IPS-15b (cell line): Measurements from ENCODE around the gene LIMA1.
A peak's percentile ranks its signal among the peaks of the same experiment; 100 is the strongest.
"Not testable (repeated sequence)": the region's sequence is repeated elsewhere in the genome, so short reads cannot be mapped to it uniquely, and the experiment has no call there.

Experiments
- H3K27me3 ChIP-seq: one replicate; pipeline ENCODE4 v1.6.1; 2013; ENCODE audit warnings: low read length; ENCODE audit not compliant: control insufficient read depth, insufficient read depth
- H3K36me3 ChIP-seq: one replicate; pipeline ENCODE4 v1.6.1; 2013; ENCODE audit warnings: low read length; ENCODE audit not compliant: control insufficient read depth, insufficient read depth
- H3K4me1 ChIP-seq: one replicate; pipeline ENCODE4 v1.6.1; 2013; ENCODE audit warnings: mild to moderate bottlenecking, low read length; ENCODE audit not compliant: control insufficient read depth, insufficient read depth
- H3K4me3 ChIP-seq: one replicate; pipeline ENCODE4 v1.5.1; 2013; ENCODE audit warnings: low read depth, low read length
- H3K9ac ChIP-seq: one replicate; pipeline ENCODE4 v1.6.1; 2013; ENCODE audit warnings: low read depth, mild to moderate bottlenecking, low read length
- H3K9me3 ChIP-seq: one replicate; pipeline ENCODE4 v1.6.1; 2013; ENCODE audit warnings: mild to moderate bottlenecking, low read length; ENCODE audit not compliant: control insufficient read depth, insufficient read depth

The LIMA1 gene

DNA sequence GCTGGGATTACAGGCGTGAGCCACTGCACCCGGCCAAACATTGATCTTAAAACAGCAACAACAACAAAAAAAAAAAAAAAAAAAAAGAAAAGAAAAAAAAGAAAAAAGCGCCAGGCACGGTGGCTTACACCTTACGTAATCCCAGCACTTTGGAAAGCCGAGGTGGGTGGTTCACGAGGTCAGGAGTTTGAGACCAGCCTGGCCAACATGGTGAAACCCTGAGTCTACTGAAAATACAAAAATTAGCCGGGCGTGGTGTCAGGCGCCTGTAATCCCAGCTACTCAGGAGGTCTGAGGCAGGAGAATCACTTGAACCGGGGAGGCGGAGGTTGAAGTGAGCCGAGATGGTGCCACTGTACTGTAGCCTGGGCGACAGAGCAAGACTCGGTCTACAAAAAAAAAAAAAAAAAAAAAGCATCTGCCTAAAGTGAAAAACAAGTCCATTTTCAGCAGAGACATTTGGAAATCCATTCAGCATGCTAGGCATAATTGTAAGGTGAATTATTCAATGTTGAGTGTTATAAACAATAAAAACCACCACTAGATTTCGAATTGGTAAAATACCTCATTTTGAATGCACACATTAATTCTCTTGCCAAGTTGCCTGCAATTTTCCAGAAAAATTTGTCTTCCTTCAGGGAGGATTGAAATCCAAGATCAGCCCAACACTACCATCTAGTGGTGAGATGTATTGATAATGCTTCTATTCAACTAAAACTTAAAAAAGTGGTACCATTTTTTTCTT is 108.2 kb downstream of the LIMA1 start:
- no peaks in the 10 kb centered on the region for H3K9me3 ChIP-seq
- H3K4me1 ChIP-seq, result no peaks in the 10 kb centered on the region
- H3K36me3 ChIP-seq, result peaks cover 3% of the 10 kb centered on the region
- H3K9ac ChIP-seq, result no peak overlapping the region
- H3K4me3 ChIP-seq, result no peak overlapping the region
- H3K27me3 ChIP-seq, result no peaks in the 10 kb centered on the region

DNA sequence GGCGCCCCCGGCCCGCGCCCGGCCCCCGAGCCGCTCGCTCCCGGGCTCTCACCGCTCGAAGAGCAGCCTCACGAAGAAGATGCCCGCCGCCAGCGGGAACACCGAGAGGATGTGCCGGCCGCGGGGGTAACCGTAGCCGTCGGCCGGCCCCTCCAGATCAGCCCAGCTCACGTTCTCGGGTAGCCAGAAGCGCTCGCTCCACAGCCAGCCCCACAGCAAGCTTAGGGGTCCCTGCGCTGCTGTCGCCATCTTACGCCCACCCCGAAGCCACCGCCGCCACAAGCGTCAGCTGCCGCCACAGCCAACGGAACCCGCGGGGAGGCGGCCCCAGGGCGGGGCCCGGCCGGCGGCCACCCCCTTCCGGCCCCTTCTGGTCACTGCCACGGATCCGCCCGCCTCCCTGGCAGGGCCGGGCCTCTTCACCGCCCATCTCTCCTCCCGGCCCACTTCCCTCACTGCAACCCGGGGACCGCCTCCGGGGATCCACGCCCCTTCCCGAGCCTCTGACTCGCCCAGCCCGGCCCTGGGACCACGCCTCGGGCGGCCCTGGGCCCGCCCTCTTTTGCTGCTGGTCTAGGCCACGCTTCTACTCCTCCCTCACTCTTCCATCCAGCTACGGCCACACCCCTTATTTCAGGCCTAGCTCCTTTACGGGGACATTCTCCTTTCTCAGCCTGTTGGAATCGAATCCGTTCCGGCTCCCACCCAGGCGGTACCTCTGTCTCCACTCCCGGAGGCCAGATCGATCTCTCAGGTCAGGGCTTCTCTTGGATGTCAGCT is 116.1 kb downstream of the LIMA1 start, which contains the start of gene CERS5:
Gene CERS5, minus strand, starts transcription at position 321 of the 780 bp plus-strand sequence. Its CDS starts 72 bp downstream, at position 249.
- H3K4me1 ChIP-seq, result no peaks in the 10 kb centered on the region

DNA sequence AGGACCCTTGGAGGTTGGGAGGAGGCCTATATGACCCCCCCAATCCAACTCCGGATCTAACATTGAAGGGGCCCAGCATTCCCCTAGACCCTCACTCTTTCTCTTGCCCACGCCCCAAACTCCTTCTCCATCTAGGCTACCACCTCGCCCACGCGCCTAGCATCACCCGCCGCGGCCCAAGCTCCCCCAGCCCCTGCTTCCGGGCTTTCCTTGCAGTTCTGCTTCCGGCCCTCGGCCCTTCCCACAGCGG is 116.6 kb downstream of the LIMA1 start:
- Histone ChIP-seq H3K36me3 (no peaks in the 10 kb centered on the region), H3K4me1 (no peaks in the 10 kb centered on the region), H3K9ac (peak overlapping the region; percentile 90), H3K4me3 (peak overlapping the region; percentile 97), H3K27me3 (no peaks in the 10 kb centered on the region), H3K9me3 (no peaks in the 10 kb centered on the region)

More for the DNA sequence above, 116.1 kb downstream of the LIMA1 start, which contains the start of gene CERS5:
- Histone ChIP-seq H3K4me3 (peak within 1 kb of the TSS; percentile 97), H3K27me3 (no peaks in the 10 kb centered on the region), H3K9ac (peak within 1 kb of the TSS; percentile 90), H3K9me3 (no peaks in the 10 kb centered on the region), H3K36me3 (no peaks in the 10 kb centered on the region)

DNA sequence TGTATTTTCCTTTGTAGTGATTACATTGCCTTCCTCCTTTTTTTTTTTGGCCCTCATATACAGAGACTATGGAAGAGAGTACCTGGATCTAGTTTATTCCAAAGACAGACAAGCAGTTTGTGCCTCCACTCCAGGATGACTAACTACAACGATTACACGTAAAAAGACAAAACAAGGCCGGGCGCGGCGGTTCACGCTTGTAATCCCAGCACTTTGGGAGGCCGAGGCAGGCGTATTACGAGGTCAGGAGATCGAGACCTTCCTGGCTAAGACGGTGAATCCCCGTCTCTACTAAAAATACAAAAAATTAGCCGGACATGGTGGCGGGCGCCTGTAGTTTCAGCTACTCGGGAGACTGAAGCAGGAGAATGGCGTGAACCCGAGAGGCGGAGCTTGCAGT is 118.4 kb downstream of the LIMA1 start:
- no peaks in the 10 kb centered on the region for H3K9me3 ChIP-seq
- no peak overlapping the region for H3K4me3 ChIP-seq
- no peak overlapping the region for H3K9ac ChIP-seq
- H3K36me3 ChIP-seq, result no peaks in the 10 kb centered on the region
- no peaks in the 10 kb centered on the region for H3K27me3 ChIP-seq
- no peaks in the 10 kb centered on the region for H3K4me1 ChIP-seq

DNA sequence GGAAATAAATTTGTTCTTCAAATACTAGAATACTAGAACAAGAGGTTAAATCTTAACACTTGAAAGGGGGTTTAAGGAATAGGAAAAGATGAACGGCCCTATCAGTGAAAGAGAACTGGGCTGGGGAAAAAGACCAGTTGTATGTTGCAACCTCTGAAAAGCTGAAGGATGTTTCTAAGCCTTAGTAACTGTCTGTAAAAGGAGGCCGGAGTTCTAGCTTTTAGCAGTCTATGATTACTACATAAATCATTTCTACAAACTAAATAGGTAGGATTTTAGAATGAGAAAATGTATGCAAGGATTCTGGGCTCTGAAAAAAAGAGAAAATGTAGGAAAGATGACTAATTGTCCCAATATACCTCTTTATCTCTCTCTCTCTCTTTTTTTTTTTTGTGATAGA is 121.1 kb downstream of the LIMA1 start:
- H3K36me3 ChIP-seq, result no peaks in the 10 kb centered on the region
- no peak overlapping the region for H3K4me3 ChIP-seq
- H3K4me1 ChIP-seq, result no peaks in the 10 kb centered on the region
- no peaks in the 10 kb centered on the region for H3K27me3 ChIP-seq
- H3K9me3 ChIP-seq, result no peaks in the 10 kb centered on the region
- no peak overlapping the region for H3K9ac ChIP-seq

DNA sequence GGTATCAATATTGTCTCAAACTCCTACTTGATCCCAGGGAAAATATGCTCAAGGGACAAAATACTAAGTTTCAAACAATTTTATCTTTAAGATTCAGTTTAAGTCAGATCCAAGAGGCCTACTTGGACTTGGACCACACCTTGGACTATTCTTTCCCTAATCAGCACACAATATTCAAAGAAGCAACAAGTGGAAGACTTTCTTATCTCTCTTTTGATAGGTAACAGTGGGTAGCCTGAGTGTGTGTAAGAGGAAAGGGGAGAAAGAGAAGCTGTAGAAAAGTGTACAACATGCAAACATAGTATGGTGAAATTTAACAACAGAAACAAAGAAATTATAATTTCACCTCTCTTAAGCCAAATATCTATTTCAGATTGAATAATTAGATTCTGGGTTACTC is 122.7 kb downstream of the LIMA1 start:
- H3K27me3 ChIP-seq, result no peaks in the 10 kb centered on the region
- no peaks in the 10 kb centered on the region for H3K4me1 ChIP-seq
- H3K9ac ChIP-seq, result no peak overlapping the region
- no peaks in the 10 kb centered on the region for H3K9me3 ChIP-seq
- H3K36me3 ChIP-seq, result no peaks in the 10 kb centered on the region
- H3K4me3 ChIP-seq, result no peak overlapping the region

DNA sequence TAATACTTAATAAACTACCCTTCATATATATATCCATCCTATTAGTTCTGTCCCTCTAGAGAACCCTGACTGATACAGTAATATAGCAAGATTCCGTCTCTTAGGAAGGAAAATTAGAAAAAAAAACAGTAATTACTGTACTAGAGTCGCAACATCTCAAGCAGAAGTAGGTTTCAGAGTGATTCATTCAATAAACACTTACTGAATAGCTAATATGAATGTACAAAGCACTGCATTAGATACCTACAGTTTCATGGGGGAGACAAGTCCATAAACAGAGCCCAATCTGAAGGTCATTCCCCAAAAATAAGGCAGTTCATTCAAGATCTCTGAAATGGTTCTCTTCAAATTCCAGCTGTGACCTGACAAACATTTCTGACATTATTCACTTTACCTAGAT is 126.1 kb downstream of the LIMA1 start:
- Histone ChIP-seq H3K4me1 (no peaks in the 10 kb centered on the region), H3K9ac (no peak overlapping the region), H3K4me3 (no peak overlapping the region), H3K36me3 (no peaks in the 10 kb centered on the region), H3K9me3 (no peaks in the 10 kb centered on the region), H3K27me3 (no peaks in the 10 kb centered on the region)

DNA sequence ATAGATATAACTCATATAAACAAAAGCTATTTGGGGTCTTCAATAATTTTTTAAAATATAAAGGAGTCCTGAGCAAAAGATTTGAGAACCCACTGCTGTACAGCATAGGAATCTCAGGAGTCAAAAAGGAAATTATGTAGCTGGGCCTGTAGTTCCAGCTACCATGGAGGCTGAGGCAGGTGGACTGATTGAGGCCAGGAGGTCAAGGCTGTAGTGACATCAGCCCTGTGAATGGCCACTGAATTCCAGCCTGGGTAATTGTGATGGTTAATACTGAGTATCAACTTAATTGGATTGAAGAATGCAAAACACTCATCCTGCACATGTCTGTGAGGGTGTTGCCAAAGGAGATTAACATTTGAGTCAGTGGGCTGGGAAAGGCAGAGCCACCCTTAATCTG is 126.7 kb downstream of the LIMA1 start:
- no peaks in the 10 kb centered on the region for H3K9me3 ChIP-seq
- H3K4me3 ChIP-seq, result no peak overlapping the region
- H3K4me1 ChIP-seq, result no peaks in the 10 kb centered on the region
- H3K27me3 ChIP-seq, result no peaks in the 10 kb centered on the region
- no peaks in the 10 kb centered on the region for H3K36me3 ChIP-seq
- no peak overlapping the region for H3K9ac ChIP-seq

DNA sequence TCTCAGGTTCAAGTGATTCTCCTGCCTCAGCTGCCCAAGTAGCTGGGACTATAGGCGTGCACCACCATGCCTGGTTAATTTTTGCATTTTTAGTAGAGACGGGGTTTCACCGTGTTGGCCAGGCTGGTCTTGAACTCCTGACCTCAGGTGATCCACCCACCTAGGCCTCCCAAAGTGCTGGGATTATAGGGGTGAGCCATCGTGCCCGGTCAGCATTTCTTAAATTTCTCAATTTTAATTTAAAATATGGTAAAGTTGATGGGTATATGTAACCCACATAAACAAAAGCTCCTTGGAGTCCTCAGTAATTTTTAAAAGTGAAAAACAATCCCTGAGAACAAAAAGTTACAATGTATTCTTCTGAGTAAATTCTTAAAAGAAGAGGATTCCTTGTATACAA is 128.4 kb downstream of the LIMA1 start:
- not testable (repeated sequence) for H3K4me3 ChIP-seq, H3K9ac ChIP-seq, H3K9me3 ChIP-seq, H3K4me1 ChIP-seq, H3K27me3 ChIP-seq, H3K36me3 ChIP-seq

DNA sequence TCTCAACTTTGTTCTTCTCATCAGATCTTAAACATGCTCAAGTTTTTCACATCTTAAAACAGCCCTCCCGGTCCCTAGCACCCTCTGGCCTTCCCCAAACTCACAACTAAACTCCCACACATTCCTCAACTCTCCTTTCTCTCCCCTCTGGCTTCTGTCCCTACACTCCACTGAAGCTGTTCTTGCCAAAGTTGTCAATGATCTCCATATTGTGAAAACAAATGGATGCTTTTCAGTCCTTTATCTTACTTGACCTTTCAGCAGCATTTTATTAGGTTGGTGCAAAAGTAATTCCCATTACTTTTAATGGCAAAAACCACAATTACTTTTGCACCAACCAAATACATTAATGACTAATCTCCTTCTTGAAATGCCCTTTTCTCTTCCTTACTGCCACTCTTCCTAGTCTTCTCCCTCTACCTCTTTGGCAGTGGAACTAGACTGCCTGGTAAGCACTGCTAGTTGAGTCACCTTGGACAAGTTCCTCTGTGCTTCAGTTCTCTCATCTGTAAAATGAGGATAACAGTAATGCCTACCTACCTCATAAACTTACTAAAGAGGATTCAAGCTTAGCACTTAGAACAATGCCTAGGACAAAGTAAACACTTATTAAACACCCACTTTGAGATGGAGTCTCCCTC is 132.2 kb downstream of the LIMA1 start:
- no peaks in the 10 kb centered on the region for H3K36me3 ChIP-seq
- no peaks in the 10 kb centered on the region for H3K27me3 ChIP-seq
- no peak overlapping the region for H3K4me3 ChIP-seq
- H3K9ac ChIP-seq, result no peak overlapping the region
- H3K9me3 ChIP-seq, result no peaks in the 10 kb centered on the region
- no peaks in the 10 kb centered on the region for H3K4me1 ChIP-seq

DNA sequence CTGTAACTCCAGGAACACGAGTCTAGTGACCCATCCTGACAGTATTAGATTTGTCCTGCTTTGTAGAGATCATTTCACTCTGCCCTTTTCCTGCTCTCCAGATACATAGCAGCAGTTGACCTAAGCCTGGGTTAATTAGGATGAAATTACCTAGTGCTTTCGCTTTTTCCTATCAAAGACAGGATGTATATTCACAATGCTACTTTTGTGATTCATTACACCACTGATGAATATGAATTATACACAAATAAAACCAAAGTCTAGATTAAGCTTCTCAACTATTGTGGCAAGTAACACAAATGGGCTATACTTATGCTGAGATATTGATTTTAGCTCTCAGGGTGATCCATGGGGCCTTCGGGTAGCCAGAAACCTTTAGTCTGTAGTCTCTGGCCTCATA is 134.0 kb downstream of the LIMA1 start:
- Histone ChIP-seq H3K9ac (no peak overlapping the region), H3K36me3 (no peaks in the 10 kb centered on the region), H3K9me3 (no peaks in the 10 kb centered on the region), H3K4me1 (no peaks in the 10 kb centered on the region), H3K27me3 (no peaks in the 10 kb centered on the region), H3K4me3 (no peak overlapping the region)

DNA sequence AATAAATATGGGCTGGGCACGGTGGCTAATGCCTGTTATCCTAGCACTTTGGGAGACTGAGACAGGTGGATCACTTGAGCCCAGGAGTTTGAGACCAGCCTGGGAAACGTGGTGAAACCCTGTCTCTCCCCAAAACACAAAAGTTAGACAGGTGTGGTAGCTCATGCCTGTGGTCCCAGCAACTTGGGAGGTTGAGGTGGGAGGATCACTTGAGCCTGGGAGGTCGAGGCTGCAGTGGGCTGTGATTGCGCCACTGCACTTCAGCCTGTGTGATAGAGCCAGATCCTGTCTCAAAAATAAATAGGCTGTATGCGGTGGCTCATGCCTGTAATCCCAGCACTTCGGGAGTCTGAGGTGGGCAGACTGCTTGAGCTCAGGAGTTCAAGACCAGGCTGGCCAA is 135.3 kb downstream of the LIMA1 start:
- not testable (repeated sequence) for H3K4me1 ChIP-seq, H3K9me3 ChIP-seq, H3K36me3 ChIP-seq, H3K27me3 ChIP-seq, H3K4me3 ChIP-seq, H3K9ac ChIP-seq
